Fibroblast of pulmonary artery (primary cell): ENCODE results near the gene C1QTNF6.

Experiments used
- DNase-seq: peaks from one replicate; pipeline ENCODE4 v3.0.0-alpha.2; 2010; ENCODE audit warnings: low read depth
- H3K4me3 ChIP-seq: replicated peaks from 2 replicates; pipeline ENCODE4 v1.5.1; 2011; ENCODE audit warnings: low read depth, mild to moderate bottlenecking, control low read depth, low read length, moderate library complexity
- CTCF ChIP-seq: IDR thresholded peaks from 2 replicates; pipeline ENCODE4 v1.5.1; 2011; ENCODE audit warnings: mild to moderate bottlenecking, control low read depth, low read length, inconsistent platforms; ENCODE audit errors: missing control alignments

Gene C1QTNF6

GRCh38 chr22:37178350-37179125 is 9.5 kb downstream of the C1QTNF6 start:
- DNase-seq = peak; percentile 66
- no peak overlapping the region for H3K4me3 ChIP-seq
- TF ChIP-seq CTCF = no peak

DNA sequence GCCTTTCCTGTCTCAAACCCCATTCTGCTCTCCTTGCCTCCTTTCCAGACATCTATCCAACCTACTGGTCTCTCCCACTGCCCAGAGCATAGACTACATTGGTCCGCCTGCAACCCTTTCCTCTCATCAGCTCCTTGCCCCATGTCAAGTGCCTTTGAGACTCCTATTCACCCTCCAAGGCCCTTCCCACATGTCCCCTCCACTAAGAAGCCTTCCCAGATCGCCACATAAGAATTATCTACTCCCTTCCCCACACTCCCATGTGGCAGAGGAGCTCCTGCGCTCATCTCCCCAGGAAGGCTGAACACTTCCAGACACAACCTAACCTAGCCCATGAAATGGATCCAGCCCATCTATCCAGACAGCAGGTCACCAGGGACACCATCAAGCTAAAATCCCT is 10.3 kb downstream of the C1QTNF6 start:
- no peak for TF ChIP-seq CTCF
- H3K4me3 ChIP-seq = no peak overlapping the region
- no peak for DNase-seq

DNA sequence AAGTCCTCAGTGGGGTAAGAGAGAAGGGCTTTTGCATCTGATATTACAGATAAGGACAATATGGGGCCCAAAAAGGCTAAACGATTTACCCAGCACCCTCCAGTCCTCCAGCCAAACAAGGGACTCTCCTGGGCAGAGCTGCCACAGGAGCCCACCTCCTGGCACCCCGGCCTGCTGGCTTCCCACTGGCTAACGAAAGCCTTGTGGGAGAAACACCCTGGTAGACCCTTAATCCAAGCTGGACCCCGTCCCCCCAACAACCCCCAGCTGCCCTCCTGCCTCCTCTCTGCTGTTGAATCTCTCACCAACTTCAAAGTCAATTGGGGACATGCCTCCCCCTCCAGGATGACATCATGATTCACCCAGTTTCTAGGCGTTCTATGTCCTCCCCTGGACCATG is 10.8 kb downstream of the C1QTNF6 start:
- TF ChIP-seq CTCF = no peak
- DNase-seq = no peak
- no peak overlapping the region for H3K4me3 ChIP-seq

DNA sequence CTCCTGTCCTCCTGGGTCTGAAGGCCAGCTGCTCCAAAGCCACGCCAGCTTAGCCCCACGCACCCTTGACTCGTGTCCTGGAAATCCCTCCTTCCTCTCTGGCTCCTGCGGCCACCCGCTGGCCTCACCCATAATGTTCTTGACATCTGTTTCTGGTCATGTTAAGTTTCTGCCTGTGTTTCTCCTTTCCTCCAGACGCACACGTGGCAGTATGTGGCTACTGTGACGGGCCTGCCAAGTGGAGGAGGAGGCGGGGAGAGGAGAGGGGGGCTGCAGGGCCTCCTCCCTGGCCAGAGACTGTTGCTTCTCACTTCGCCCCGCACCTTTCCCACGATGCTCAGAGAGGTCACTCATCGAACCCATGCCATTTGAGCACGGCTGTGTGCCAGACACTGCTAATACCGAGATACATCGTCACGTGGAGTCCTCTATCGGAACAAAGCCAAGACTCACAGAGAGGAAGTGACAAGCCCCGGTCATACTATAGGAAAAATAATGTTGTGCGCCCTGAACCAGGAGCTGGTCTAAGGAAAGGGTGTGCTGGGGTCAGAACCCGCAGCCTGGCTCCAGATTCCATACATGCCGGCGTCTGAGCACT is 11.5 kb downstream of the C1QTNF6 start:
- H3K4me3 ChIP-seq = no peak overlapping the region
- DNase-seq = peak; percentile 81
- TF ChIP-seq CTCF = no peak

GRCh38 chr22:37175414-37176281 is 12.4 kb downstream of the C1QTNF6 start:
- no peak for DNase-seq
- no peak for TF ChIP-seq CTCF
- H3K4me3 ChIP-seq = no peak overlapping the region

DNA sequence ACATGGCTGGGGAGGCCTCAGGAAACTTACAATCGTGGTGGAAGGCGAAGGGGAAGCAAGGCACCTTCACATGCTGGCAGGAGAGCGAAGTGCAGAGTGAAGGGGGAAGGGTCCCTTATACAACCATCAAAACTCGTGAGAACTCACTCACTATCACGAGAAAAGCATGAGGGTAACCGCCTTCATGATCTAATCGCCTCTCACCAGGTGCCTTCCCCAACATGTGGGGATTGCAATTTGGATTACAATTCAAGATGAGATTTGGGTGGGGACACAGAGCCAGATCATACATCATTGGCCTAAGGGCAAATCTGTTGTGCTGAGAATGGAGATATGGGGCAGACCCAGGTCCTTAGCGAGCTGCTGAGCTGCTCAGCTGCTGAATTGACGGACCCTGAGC is 13.1 kb downstream of the C1QTNF6 start:
- no peak for DNase-seq
- TF ChIP-seq CTCF = no peak
- H3K4me3 ChIP-seq = no peak overlapping the region
